ENCODE measurements around the gene CD74. TPM values are rescaled to one million over a fixed set of nuclear protein-coding genes. Genes with fewer than 3 reads are reported as not detected.

Gene CD74
- total and polyA plus RNA-seq, 2 of the 13 experiments (the other 11 are each of a cell fraction or from before 2014, with no cell fraction given), result 34.1 to 84.4 TPM

GRCh38 chr5:150406723-150407095 lies 6.0 kb downstream of the CD74 start (continued):
- no peak for TF ChIP-seq DNMT1 (CRISPR knock-in tag; IDR thresholded peaks at IDR 0.05)
- TF ChIP-seq ZNF567 (CRISPR knock-in tag; IDR thresholded peaks at IDR 0.05; ENCODE audit: borderline replicate concordance), result no peak
- TF ChIP-seq GMEB1 (CRISPR knock-in tag; IDR thresholded peaks at IDR 0.05; ENCODE audit: borderline replicate concordance), result no peak
- TF ChIP-seq JUNB (CRISPR knock-in tag; IDR thresholded peaks at IDR 0.05; ENCODE audit: borderline replicate concordance), result no peak
- no peak for TF ChIP-seq ZSCAN12 (CRISPR knock-in tag; IDR thresholded peaks at IDR 0.05)
- no peak for TF ChIP-seq ESRRA (CRISPR knock-in tag; IDR thresholded peaks at IDR 0.05; ENCODE audit: low read depth)
- no peak for TF ChIP-seq RNF2 (conservative IDR thresholded peaks at IDR 0.05; ENCODE audit: low read depth)
- TF ChIP-seq ZNF563 (CRISPR knock-in tag; IDR thresholded peaks at IDR 0.05), result no peak

- FAIRE-seq (no peak), DNase-seq (ENCODE audit: low spot score) (no peak), ATAC-seq (no peak)
- Histone ChIP-seq H3K4me2 (ENCODE audit: low read depth, low read length) (no peak overlapping the region), H2AFZ (ENCODE audit: low read length) (no peak overlapping the region), H3K4me3 (replicated peaks in 1 of 3; ENCODE audit: insufficient read depth in 1 of 3, low read depth in 2 of 3, low read length in 3 of 3) (no peak overlapping the region), H3K79me2 (ENCODE audit: insufficient read depth, low read length) (peaks cover 2% of the 10 kb centered on the region), H3K9ac (ENCODE audit: insufficient read depth, low read depth, low read length) (no peak overlapping the region), H3K36me3 (replicated peaks in 1 of 2; ENCODE audit: control insufficient read depth in 1 of 2, insufficient read depth in 2 of 2, low read length in 2 of 2) (peaks cover 6 to 21% of the 10 kb centered on the region in 2 experiments; a peak in 4 of 5 replicates), H3K27me3 (ENCODE audit: control insufficient read depth in 1 of 2, insufficient read depth in 2 of 2, low read length in 2 of 2) (no peaks in the 10 kb centered on the region), H3K4me1 (ENCODE audit: insufficient read depth, low read length) (peaks cover 15% of the 10 kb centered on the region), H3K27ac (ENCODE audit: extremely low read length, insufficient read depth, low read length) (no peak overlapping the region), H4K20me1 (ENCODE audit: insufficient read depth, low read length) (no peaks in the 10 kb centered on the region), H3K9me3 (ENCODE audit: low read length) (no peaks in the 10 kb centered on the region)
- ChIA-PET CTCF (ENCODE audit: low intra/inter-chr PET ratio, low total read pairs) (no interaction called here), POLR2A (interaction anchor here (1.3 kb wide), 1 partner anchor 44 kb away, joined by 3 read pairs; the partner anchor contains the start of gene RPS14)
- BruUV-seq (replicated peaks), result no TSS peak
- 100% methylated on average over 2 of the region's 4 CpGs for WGBS (ENCODE audit: low lambda C conversion rate)
- in situ Hi-C loops (cut with HindIII; ENCODE audit: extremely low pct_ligation_motif_present, low pct_unique_long_range_greater_than_20kb), result no loop called here
- intact Hi-C loops (cut with micrococcal nuclease; ENCODE audit: unreplicated experiment), result no loop called here
- no peak for TF ChIP-seq ZBED4 (CRISPR knock-in tag; IDR thresholded peaks at IDR 0.05; ENCODE audit: borderline replicate concordance)
- no peak for TF ChIP-seq MXD4 (CRISPR knock-in tag; IDR thresholded peaks at IDR 0.05)
- no peak for TF ChIP-seq ZNF576 (CRISPR knock-in tag; IDR thresholded peaks at IDR 0.05)
- TF ChIP-seq ARID3A (IDR thresholded peaks at IDR 0.05; ENCODE audit: low read depth, low read length), result no peak
- TF ChIP-seq HIC2 (CRISPR knock-in tag; IDR thresholded peaks at IDR 0.05; ENCODE audit: low read depth), result no peak
These were observed 6.5 kb downstream of the CD74 start for GRCh38 chr5:150406103-150406722.

Measured in HepG2 (cell line).